Activated T-helper 2 cell treated with anti-CD3 and anti-CD28 coated beads, Interferon-gamma antibody, Interleukin-2, Interleukin-4, amounts not matched to agents 10 μg/mL and 5 μg/mL and 100 μg/mL, durations not matched to agents 14 hours and 24 hours and 36 hours (primary cell): ENCODE results near the gene NLRP6. TPM values are rescaled to one million over a fixed set of nuclear protein-coding genes. Genes with fewer than 3 reads are reported as not detected.

ENCODE experiments used
- DNase-seq: peaks from one replicate; pipeline ENCODE4 v3.0.0; 2021; ENCODE audit warnings: low spot score
- H3K27ac Mint-ChIP-seq: one replicate; pipeline ENCODE4 v1.8.0; 2021; ENCODE audit warnings: mixed read lengths
- H3K27me3 Mint-ChIP-seq: one replicate; pipeline ENCODE4 v1.8.0; 2021; ENCODE audit warnings: low read depth, mixed read lengths
- H3K36me3 Mint-ChIP-seq: one replicate; pipeline ENCODE4 v1.8.0; 2021; ENCODE audit warnings: low read depth, mixed read lengths
- H3K4me1 Mint-ChIP-seq: one replicate; pipeline ENCODE4 v1.8.0; 2021; ENCODE audit warnings: low read depth, mixed read lengths
- H3K4me3 Mint-ChIP-seq: one replicate; pipeline ENCODE4 v1.8.0; 2021; ENCODE audit warnings: low read depth, mild to moderate bottlenecking, moderate library complexity, mixed read lengths
- H3K9me3 Mint-ChIP-seq: one replicate; pipeline ENCODE4 v1.8.0; 2021; ENCODE audit warnings: mixed read lengths
- intact Hi-C: fragments of 100-400 bp; cut with micrococcal nuclease; formaldehyde crosslinking; loops from one replicate; pipeline ENCODE4 v1.15.1; 2023
- total RNA-seq: library from RNA; stranded (reverse); gene quantifications from 2 replicates; pipeline ENCODE4 v1.2.3, GENCODE V29; 2022

Gene NLRP6
- total RNA-seq, 1 donor from 2014 or later = 1.1 TPM

DNA sequence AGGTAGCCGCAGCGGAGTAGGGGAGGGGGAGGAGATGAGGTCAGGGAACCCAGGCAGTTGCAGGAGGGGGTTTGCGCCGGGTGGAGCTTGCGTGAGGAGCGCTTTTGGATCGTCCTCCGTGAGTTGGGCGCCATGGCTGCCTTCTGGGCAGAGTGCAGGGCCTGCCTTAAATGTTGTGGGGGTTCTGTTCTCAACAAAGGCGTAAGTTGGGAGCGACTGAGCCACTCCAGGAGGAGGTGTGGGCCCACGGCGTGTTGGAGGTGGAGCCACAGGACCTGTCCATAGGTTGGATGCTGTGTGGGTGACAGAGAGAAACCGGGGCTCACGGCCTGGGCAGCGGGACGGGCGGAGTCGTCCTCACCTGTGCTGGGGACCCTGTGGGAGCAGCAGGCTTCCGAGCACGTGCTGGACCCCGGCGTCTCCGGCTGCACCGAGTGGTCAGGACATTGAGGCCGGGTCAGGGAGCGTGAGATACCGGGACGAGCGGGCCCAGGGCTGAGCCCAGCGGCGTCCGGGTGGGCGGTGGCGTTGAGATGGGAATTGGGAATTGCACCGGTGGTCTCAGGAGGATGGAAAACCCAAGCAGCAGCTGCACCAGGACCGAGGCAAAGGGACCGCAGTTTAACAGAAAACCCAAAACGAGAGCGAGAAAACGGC, 9.7 kb downstream of the NLRP6 start:
- peak overlapping the region; percentile 93 for H3K4me3 Mint-ChIP-seq
- peaks cover 23% of the 10 kb centered on the region for H3K27me3 Mint-ChIP-seq
- H3K4me1 Mint-ChIP-seq = peaks cover 24% of the 10 kb centered on the region
- intact Hi-C loops = no loop called here
- peak; percentile 48 for DNase-seq
- H3K36me3 Mint-ChIP-seq = peaks cover 9% of the 10 kb centered on the region
- no peaks in the 10 kb centered on the region for H3K9me3 Mint-ChIP-seq
- peak overlapping the region; percentile 93 for H3K27ac Mint-ChIP-seq

DNA sequence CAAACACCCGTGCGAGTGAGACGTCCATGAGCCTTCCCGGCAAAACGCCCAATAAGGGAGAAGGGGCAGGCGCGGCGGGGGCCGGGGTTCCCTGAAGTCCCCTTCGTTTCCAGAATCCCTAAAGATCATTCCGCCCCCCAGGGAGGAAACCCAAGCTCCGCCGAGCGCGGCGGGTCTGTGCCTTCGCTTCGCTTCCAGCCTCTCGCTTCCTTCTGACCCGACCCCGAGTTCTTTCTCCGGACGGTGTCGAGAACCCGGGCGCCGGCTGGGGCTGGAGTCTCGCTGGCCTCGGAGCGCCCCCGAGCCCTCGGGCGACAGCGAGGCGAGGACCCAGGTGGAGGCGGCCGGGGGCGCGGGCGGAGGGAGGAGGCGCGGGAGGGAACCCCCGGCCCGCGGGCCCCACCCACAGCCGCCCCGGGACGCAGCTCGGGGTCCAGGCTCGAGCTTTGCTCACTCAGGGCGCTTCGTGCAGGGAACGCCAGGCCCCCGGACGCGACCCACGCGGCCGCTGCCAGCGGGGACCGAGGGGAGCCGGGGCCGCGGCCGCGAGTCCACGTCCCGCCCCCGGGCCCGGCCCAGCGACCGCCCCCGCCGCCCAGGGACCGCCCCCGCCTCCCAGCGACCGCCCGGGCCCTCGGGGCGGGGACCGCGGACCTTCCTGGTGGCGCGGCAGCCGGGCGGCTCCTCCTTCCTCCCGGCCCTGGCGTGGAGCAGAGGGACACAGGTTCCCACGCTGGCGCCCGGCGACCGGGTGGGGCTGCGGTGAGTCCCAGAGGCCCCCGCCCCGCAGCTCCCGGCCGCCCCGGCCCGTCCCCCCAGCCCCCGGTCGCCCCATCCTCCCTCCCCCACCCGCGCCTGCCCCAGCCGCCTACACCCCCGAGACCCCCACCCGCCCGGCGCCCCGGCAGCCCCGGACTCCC, 10.5 kb downstream of the NLRP6 start, which contains the start of gene PGGHG:
Gene PGGHG, plus strand, starts transcription at position 649 of the 920 bp plus-strand sequence. CDS start 691 bp downstream, outside the sequence.
- DNase-seq = peak; percentile 55
- Mint-ChIP-seq H3K27me3 (peaks cover 17% of the 10 kb centered on the region), H3K9me3 (no peaks in the 10 kb centered on the region), H3K4me1 (peaks cover 19% of the 10 kb centered on the region), H3K4me3 (peak within 1 kb of the TSS; percentile 93), H3K27ac (peak within 1 kb of the TSS; percentile 93), H3K36me3 (peaks cover 8% of the 10 kb centered on the region)
- intact Hi-C loops = no loop called here

DNA sequence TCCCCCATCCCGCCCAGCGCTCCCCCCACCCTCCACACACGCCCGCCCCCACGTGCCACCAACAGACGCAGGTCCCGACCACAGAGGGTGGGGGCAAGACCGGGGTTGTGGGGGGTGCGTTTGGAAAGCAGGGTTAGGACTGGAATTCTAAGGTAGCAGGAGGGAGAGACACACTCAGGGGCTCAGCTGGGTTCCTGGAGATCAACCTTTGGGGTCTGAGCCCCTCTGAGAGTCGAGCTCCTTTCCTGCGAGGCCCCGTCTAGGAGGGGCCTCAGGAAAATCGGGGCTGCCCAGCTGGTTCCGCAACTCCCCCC, 11.1 kb downstream of the NLRP6 start:
- H3K4me1 Mint-ChIP-seq = peaks cover 18% of the 10 kb centered on the region
- H3K27me3 Mint-ChIP-seq = peaks cover 16% of the 10 kb centered on the region
- peak overlapping the region; percentile 66 for H3K4me3 Mint-ChIP-seq
- intact Hi-C loops = no loop called here
- H3K36me3 Mint-ChIP-seq = peaks cover 8% of the 10 kb centered on the region
- H3K27ac Mint-ChIP-seq = no peak overlapping the region
- no peaks in the 10 kb centered on the region for H3K9me3 Mint-ChIP-seq
- DNase-seq = no peak

DNA sequence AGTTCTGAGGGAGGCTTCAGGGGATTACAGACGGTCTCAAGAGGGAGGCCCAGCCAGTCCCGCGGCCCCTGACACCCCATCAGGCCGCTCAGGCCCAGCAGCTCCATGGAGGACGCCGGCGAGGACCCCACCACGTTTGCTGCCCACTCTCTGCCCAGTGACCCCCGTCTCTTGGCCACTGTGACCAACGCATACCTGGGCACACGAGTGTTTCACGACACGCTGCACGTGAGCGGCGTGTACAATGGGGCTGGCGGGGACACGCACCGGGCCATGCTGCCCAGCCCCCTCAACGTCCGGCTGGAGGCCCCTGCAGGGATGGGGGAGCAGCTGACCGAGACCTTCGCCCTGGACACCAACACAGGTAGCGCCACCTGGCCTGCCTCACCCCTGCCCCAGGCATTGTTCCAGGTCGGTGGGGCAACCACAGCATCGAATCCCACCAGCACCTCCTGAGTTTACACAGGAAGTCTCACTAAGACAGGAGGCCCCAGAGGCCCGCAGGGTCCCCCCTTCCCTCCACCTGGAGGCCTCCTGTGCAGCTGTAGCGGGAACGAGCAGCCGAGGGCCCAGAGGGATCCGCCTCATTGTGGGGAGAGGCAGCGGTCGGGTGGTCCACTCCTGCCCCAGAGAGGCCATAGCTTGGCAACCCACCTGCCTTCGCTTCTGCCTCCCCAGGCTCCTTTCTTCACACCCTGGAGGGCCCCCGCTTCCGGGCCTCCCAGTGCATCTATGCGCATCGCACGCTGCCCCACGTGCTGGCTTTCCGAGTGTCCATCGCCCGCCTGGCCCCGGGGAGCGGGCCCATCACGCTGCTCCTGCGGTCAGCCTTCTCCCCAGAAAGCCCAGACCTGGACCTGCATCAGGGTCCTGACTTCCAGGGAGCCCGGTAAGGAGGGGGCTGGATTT, 11.8 kb downstream of the NLRP6 start:
- no peak for DNase-seq
- Mint-ChIP-seq H3K27ac (no peak overlapping the region), H3K36me3 (peaks cover 8% of the 10 kb centered on the region), H3K27me3 (peaks cover 16% of the 10 kb centered on the region), H3K9me3 (no peaks in the 10 kb centered on the region), H3K4me3 (peak overlapping the region; percentile 66), H3K4me1 (peaks cover 18% of the 10 kb centered on the region)
- intact Hi-C loops = no loop called here

DNA sequence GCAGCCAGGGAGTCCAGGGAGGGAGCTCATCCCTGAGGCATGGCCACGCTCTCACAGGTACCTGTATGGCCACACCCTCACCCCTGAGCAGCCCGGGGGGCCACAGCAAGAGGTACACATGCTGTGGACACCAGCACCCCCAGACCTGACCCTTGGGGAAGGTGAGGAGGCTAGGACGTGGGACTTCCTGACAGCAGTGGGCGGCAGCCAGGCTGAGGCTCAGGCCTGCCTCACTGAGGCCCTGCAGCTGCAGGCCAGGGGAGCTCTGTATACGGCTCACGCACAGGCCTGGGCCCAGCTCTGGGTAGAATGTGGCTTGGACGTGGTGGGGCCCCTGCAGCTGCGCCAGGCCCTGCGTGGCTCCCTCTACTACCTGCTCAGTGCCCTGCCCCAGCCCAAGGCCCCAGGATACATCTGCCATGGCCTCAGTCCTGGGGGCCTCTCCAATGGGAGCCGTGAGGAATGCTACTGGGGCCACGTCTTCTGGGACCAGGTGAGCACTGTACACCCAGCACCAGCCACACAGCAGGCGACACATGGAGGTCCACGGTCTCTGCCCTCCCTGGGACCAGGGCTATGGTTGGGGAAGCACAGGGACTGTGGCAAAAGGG, 12.5 kb downstream of the NLRP6 start:
- H3K36me3 Mint-ChIP-seq = peaks cover 8% of the 10 kb centered on the region
- peaks cover 17% of the 10 kb centered on the region for H3K4me1 Mint-ChIP-seq
- peaks cover 15% of the 10 kb centered on the region for H3K27me3 Mint-ChIP-seq
- no peaks in the 10 kb centered on the region for H3K9me3 Mint-ChIP-seq
- DNase-seq = no peak
- H3K4me3 Mint-ChIP-seq = peak overlapping the region; percentile 26
- no peak overlapping the region for H3K27ac Mint-ChIP-seq
- intact Hi-C loops = no loop called here

DNA sequence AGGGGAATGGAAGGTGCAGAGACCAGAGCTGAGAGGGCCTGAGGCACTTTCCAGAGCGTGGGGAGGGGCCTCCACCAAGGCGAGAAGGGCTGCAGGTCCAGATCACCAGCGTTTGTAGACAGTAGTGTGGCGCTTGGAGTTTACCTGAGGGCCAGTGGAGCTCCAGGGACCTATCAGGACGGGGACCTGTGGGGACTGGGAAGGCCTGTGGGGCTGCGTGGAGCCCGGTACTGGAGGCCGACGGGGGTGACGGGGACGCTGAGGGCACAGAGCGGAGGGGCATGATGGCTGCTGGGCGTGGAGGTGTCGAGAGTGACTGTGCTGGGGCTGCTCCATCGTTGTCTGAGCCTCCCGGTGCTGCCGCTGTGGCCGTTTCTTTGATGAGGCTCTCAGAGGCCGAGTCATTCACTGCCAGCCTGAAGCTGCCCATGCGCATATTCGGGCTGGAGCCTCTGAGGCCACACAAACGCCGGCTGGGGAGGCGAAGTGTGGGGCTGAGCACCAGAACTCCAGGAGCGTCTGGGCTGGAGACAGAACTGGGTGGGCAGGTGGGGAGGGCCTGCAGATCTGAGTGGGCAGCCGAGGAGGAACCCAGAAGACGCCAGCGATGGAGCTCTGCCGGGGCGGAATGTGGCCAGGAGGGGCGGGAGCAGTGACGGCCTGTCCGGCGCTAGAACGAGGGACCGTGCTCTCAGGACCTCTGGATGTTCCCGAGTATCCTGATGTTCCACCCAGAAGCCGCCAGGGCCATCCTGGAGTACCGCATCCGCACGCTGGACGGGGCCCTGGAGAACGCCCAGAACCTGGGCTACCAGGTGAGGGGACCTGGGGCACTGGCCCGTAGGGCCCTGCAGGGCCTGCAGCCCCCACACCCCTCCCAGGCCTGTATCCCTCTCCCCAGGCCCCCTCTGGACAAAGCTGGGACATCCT, 13.3 kb downstream of the NLRP6 start:
- H3K27ac Mint-ChIP-seq = no peak overlapping the region
- peak overlapping the region; percentile 26 for H3K4me3 Mint-ChIP-seq
- no peaks in the 10 kb centered on the region for H3K9me3 Mint-ChIP-seq
- peaks cover 13% of the 10 kb centered on the region for H3K27me3 Mint-ChIP-seq
- H3K4me1 Mint-ChIP-seq = peaks cover 15% of the 10 kb centered on the region
- intact Hi-C loops = no loop called here
- DNase-seq = no peak
- H3K36me3 Mint-ChIP-seq = peaks cover 8% of the 10 kb centered on the region

DNA sequence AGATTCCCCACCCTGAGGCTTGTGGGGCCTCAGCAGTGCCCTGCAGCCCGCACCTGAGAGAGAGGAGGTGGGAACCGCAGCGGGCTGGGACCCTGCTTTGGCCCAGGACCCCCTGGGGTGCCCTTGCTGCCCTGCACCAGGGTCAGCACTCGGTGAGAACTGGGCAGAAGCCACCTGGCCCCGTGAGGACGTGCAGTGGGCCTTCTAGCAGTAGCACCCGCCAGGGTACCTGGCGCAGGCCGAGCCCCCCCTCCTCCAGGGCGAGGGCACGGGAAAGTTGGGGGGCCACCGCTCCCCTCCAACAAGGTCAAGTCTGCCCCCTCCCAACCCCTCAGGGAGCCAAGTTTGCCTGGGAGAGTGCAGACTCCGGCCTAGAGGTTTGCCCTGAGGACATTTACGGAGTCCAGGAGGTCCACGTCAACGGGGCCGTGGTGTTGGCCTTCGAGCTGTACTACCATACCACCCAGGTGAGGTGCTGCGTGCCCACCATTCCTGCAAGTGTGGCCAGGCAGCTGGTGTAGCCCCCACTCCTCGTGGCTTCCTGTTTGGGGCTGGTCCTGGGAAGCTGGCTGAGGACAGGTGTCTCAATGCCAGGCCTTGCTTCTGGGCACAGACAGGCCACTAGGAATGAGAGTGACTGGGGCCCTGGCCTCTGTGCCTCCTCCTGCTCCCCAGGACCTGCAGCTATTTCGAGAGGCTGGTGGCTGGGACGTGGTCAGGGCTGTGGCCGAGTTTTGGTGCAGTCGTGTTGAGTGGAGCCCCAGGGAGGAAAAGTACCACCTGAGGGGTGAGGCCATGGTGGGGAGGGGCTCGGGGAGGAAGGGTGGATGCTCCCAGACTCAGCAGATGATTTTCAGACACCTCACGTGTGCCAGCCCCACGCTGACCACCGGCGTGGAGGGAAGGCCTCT, 14.3 kb downstream of the NLRP6 start:
- peaks cover 8% of the 10 kb centered on the region for H3K36me3 Mint-ChIP-seq
- peaks cover 8% of the 10 kb centered on the region for H3K27me3 Mint-ChIP-seq
- no peak for DNase-seq
- intact Hi-C loops = no loop called here
- no peak overlapping the region for H3K4me3 Mint-ChIP-seq
- no peak overlapping the region for H3K27ac Mint-ChIP-seq
- H3K4me1 Mint-ChIP-seq = peaks cover 11% of the 10 kb centered on the region
- H3K9me3 Mint-ChIP-seq = no peaks in the 10 kb centered on the region

DNA sequence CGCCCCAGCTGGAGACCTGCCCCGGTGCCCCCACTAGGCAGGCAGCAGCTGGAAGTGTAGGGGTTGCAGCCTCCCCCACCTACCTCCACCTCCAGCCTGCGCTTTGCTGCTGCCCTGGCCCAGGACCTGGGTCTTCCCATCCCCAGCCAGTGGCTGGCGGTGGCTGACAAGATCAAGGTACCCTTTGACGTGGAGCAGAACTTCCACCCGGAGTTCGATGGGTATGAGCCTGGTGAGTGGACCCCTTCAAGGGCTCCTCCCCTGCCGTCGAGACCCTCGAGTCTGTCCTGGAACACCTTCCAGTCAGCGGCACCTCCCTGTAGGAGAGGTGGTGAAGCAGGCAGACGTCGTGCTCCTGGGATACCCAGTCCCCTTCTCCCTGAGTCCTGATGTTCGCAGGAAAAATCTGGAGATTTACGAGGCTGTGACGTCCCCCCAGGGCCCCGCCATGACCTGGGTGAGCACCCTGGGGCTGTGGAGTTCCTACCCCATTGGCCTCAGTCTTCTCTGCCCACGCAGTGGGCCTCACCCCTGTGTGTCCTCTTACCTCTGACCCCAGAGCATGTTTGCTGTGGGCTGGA, 15.2 kb downstream of the NLRP6 start:
- Mint-ChIP-seq H3K9me3 (no peaks in the 10 kb centered on the region), H3K36me3 (peaks cover 8% of the 10 kb centered on the region), H3K27ac (no peak overlapping the region), H3K4me3 (no peak overlapping the region), H3K27me3 (no peaks in the 10 kb centered on the region), H3K4me1 (peaks cover 9% of the 10 kb centered on the region)
- DNase-seq = no peak
- intact Hi-C loops = no loop called here

DNA sequence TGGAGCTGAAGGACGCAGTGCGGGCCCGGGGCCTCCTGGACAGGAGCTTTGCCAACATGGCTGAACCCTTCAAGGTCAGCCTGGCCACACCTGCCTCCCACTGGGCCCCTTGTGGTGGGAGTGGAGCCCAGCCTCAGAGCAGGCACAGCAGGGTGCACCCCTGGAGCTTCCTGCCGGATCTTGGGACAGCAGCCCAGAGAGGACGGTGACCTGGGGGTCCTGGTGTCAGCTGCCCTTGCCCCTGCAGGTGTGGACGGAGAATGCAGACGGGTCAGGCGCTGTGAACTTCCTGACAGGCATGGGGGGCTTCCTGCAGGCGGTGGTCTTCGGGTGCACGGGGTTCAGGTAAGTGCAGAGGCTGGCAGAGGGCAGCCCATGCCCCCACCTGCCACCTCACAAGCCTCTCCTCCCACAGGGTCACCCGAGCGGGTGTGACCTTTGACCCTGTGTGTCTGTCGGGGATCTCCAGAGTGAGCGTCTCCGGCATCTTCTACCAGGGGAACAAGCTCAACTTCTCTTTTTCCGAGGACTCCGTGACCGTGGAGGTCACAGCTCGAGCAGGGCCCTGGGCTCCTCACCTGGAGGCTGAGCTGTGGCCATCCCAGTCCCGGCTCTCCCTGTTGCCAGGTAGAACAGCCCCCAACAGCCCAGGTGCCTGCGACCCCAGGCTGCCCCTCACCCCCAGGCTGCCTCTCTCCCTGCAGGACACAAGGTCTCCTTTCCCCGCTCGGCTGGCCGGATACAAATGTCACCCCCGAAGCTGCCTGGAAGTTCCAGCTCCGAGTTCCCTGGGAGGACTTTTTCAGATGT, 15.8 kb downstream of the NLRP6 start:
- H3K27me3 Mint-ChIP-seq = no peaks in the 10 kb centered on the region
- intact Hi-C loops = no loop called here
- peaks cover 9% of the 10 kb centered on the region for H3K4me1 Mint-ChIP-seq
- H3K27ac Mint-ChIP-seq = no peak overlapping the region
- no peak overlapping the region for H3K4me3 Mint-ChIP-seq
- no peaks in the 10 kb centered on the region for H3K9me3 Mint-ChIP-seq
- H3K36me3 Mint-ChIP-seq = peaks cover 8% of the 10 kb centered on the region
- DNase-seq = no peak

DNA sequence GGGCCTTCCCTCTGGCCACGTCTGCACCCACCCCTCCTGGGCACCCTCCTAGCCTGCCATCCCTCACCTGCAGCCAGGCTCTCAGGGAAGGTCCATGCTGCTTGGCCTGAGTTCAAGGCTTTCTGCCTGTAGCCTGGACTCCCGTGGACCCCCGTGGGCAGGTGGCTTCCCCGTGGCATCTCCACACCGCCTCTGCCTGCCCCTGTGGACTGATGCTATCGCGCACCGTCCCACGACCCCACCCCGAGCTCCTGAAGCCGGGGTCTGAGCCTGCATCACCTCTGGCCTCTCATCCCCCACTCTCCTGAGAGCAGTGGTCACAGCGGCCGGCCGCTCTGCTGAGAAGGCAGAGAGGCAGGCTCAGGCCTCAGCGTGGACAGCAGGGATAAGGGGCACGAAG, 16.6 kb downstream of the NLRP6 start:
- Mint-ChIP-seq H3K4me3 (no peak overlapping the region), H3K4me1 (peaks cover 9% of the 10 kb centered on the region), H3K27ac (no peak overlapping the region), H3K9me3 (no peaks in the 10 kb centered on the region), H3K36me3 (peaks cover 8% of the 10 kb centered on the region), H3K27me3 (no peaks in the 10 kb centered on the region)
- no peak for DNase-seq
- intact Hi-C loops = no loop called here
